ENCODE results near the gene SNRNP25.
"Not testable (repeated sequence)": the region's sequence is repeated elsewhere in the genome, so short reads cannot be mapped to it uniquely, and the experiment has no call there.

The SNRNP25 gene

DNA sequence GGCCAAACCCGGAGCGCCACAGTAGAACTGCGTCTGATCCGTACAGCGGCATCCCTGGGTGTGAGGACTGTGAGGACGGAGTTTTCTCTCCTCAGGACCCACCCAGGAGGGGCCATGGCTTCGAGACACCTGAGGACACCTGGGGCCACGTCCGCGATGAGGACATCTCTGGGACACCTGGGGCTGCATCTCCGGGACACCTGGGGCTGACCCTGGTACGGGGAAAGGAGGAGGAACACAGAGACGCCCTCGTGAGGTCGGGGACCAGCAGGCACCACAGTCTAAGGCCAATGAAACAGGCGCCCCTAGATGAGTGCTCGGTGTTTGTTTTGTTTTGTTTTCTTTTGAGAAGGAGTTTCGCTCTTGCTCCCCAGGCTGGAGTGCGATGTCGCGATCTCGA is 29.5 kb upstream of the SNRNP25 start:
- not testable (repeated sequence) for H3K36me3 ChIP-seq (ENCODE audit: insufficient read depth, low read length); H3K9ac ChIP-seq (ENCODE audit: low read length); H3K4me1 ChIP-seq (ENCODE audit: insufficient read depth, low read length, severe bottlenecking); H4K20me1 ChIP-seq (ENCODE audit: insufficient read depth, low read length); H3K9me3 ChIP-seq (ENCODE audit: low read length); H3K27ac ChIP-seq (ENCODE audit: low read depth, low read length, poor library complexity, severe bottlenecking); H3K4me2 ChIP-seq (ENCODE audit: low read length); H3F3A ChIP-seq (ENCODE audit: insufficient read depth, low read length); H3K27me3 ChIP-seq (ENCODE audit: insufficient read depth, low read length); H3K79me2 ChIP-seq (ENCODE audit: insufficient read depth, low read length); H3K9me2 ChIP-seq (ENCODE audit: low read depth, low read length); H2AFZ ChIP-seq (ENCODE audit: low read length); H3K4me3 ChIP-seq (ENCODE audit: low read depth, low read length, poor library complexity, severe bottlenecking)

DNA sequence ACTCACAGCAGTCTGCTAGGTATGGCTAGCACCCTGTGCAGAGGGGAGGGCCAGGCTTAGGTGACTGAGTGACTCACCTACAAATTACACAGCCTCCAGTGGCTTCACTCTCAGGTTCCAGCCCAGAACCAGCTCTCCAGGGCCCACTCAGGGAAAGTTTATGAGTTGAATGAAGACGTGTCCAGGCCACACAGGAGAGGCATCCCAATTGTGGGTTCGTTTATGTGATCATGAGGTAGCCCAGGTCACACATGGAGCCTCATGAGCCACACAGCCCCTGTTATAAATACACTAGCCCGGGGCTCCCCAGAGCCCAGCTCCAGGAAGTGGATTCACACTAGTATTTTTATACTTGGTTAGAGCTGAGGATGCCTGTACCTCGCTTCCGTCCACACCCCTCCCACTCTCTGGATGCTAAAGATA is 27.7 kb upstream of the SNRNP25 start:
- not testable (repeated sequence) for H3K27ac ChIP-seq (ENCODE audit: low read depth, low read length, poor library complexity, severe bottlenecking); H3K9me2 ChIP-seq (ENCODE audit: low read depth, low read length); H2AFZ ChIP-seq (ENCODE audit: low read length); H3F3A ChIP-seq (ENCODE audit: insufficient read depth, low read length); H3K9ac ChIP-seq (ENCODE audit: low read length); H3K4me2 ChIP-seq (ENCODE audit: low read length); H3K4me3 ChIP-seq (ENCODE audit: low read depth, low read length, poor library complexity, severe bottlenecking); H3K4me1 ChIP-seq (ENCODE audit: insufficient read depth, low read length, severe bottlenecking); H4K20me1 ChIP-seq (ENCODE audit: insufficient read depth, low read length); H3K27me3 ChIP-seq (ENCODE audit: insufficient read depth, low read length); H3K9me3 ChIP-seq (ENCODE audit: low read length); H3K36me3 ChIP-seq (ENCODE audit: insufficient read depth, low read length); H3K79me2 ChIP-seq (ENCODE audit: insufficient read depth, low read length)

DNA sequence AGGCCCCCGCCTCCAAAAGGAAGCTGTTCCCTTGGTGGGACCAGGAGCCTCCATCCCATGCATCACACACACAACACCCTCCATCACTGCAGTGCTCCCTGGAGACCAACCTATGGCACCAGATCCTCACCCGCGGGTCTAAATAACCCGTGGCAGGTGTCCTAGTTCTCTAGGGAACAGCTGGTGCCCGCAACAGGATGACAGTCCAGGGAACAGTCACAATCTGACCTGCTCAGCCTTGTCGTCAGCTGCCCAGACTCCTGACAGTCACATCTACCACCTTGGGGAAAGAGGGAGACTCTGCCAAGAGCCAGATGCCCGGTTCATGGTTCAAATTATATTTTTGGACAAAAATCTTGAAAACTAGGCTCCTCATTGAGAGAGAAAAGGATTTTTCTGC is 23.0 kb upstream of the SNRNP25 start:
- H3K9ac ChIP-seq (ENCODE audit: low read length); H4K20me1 ChIP-seq (ENCODE audit: insufficient read depth, low read length); H2AFZ ChIP-seq (ENCODE audit: low read length); H3K4me1 ChIP-seq (ENCODE audit: insufficient read depth, low read length, severe bottlenecking); H3K9me3 ChIP-seq (ENCODE audit: low read length); H3K9me2 ChIP-seq (ENCODE audit: low read depth, low read length); H3K4me3 ChIP-seq (ENCODE audit: low read depth, low read length, poor library complexity, severe bottlenecking); H3K4me2 ChIP-seq (ENCODE audit: low read length); H3F3A ChIP-seq (ENCODE audit: insufficient read depth, low read length); H3K27me3 ChIP-seq (ENCODE audit: insufficient read depth, low read length); H3K79me2 ChIP-seq (ENCODE audit: insufficient read depth, low read length); H3K36me3 ChIP-seq (ENCODE audit: insufficient read depth, low read length); H3K27ac ChIP-seq (ENCODE audit: low read depth, low read length, poor library complexity, severe bottlenecking): not testable (repeated sequence)

DNA sequence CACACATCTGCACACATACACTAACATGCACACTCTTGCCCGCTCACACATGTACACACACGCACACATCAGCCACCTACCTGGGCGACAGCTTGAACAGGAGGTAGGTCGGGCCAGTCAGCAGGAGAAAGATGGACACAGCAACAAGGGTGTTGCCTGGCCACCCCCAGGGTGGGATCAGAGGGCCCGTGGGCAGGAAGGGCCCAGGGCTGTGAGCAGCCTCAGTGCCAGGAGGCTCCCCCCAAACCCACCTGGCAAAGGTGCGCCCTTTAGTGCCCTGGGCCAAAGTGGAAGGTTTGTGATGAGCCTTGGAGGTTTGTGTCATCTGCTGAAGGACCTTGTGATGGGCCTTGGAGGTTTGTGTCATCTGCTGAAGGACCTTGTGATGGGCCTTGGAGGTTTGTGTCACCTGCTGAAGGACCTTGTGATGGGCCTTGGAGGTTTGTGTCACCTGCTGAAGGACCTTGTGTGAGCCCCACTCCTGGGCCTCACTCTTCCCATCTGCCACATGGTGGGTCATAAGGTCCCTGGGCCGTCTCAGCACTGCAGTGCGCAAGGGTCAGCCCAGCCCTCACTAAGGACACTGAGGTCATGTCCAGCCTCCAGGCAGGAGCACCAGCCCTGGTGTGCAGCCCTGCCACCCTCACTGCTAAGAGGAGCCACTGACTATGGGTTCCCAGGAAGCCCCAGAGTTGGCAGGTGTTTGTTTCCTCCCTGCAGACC is 20.3 kb upstream of the SNRNP25 start:
- peaks cover 27% of the 10 kb centered on the region for H3K36me3 ChIP-seq (ENCODE audit: insufficient read depth, low read length)
- H3K4me3 ChIP-seq (ENCODE audit: low read depth, low read length, poor library complexity, severe bottlenecking); H3K27ac ChIP-seq (ENCODE audit: low read depth, low read length, poor library complexity, severe bottlenecking); H2AFZ ChIP-seq (ENCODE audit: low read length); H3K9me2 ChIP-seq (ENCODE audit: low read depth, low read length); H3K9ac ChIP-seq (ENCODE audit: low read length); H3K27me3 ChIP-seq (ENCODE audit: insufficient read depth, low read length); H3K79me2 ChIP-seq (ENCODE audit: insufficient read depth, low read length); H4K20me1 ChIP-seq (ENCODE audit: insufficient read depth, low read length); H3K4me2 ChIP-seq (ENCODE audit: low read length); H3F3A ChIP-seq (ENCODE audit: insufficient read depth, low read length); H3K9me3 ChIP-seq (ENCODE audit: low read length): not testable (repeated sequence)
- peaks cover 13% of the 10 kb centered on the region for H3K4me1 ChIP-seq (ENCODE audit: insufficient read depth, low read length, severe bottlenecking)

DNA sequence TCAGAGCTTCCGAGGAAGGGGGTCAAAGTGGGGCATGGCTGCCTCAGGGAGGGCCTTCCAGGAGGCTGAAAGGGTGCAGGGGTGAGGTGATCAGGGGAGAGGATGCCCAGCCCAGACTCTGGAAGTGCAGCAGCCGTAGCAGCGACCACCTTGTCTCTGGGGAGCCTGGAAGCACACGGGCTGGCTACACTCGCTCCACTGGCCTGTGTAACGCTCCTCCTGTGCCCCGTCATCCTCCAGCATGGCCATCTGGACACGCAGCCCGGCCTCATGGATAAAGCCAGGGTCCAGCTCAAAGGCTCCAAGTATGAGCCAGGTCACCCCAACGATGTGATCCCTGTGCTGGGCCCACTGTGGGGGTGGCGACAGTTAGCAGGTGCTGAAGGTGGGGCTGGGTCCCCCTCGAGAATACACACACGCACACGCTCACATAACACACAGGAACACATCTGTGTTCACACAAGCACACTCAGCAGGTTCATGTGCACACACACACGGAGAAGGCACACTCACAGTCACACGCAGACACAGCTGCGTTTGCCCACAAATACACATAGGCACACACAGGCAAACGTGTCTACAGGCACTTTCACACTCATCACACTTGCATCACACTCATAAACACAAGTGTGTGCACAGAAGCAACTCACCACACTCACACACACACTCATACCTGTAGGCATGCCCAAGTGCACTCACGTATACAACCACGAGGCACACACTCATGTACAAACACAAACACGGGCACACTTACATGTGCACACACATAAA is 19.6 kb upstream of the SNRNP25 start:
- TF ChIP-seq EZH2 (IDR thresholded peaks at IDR 0.05; ENCODE audit: borderline replicate concordance, low read length), result no peak
- TF ChIP-seq, protein P1, sequence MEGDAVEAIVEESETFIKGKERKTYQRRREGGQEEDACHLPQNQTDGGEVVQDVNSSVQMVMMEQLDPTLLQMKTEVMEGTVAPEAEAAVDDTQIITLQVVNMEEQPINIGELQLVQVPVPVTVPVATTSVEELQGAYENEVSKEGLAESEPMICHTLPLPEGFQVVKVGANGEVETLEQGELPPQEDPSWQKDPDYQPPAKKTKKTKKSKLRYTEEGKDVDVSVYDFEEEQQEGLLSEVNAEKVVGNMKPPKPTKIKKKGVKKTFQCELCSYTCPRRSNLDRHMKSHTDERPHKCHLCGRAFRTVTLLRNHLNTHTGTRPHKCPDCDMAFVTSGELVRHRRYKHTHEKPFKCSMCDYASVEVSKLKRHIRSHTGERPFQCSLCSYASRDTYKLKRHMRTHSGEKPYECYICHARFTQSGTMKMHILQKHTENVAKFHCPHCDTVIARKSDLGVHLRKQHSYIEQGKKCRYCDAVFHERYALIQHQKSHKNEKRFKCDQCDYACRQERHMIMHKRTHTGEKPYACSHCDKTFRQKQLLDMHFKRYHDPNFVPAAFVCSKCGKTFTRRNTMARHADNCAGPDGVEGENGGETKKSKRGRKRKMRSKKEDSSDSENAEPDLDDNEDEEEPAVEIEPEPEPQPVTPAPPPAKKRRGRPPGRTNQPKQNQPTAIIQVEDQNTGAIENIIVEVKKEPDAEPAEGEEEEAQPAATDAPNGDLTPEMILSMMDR (IDR thresholded peaks at IDR 0.05; ENCODE audit: low read length), result no peak
- Histone ChIP-seq H3K27me3 (ENCODE audit: insufficient read depth, low read length) (no peaks in the 10 kb centered on the region), H3K4me3 (ENCODE audit: low read depth, low read length, poor library complexity, severe bottlenecking) (no peak overlapping the region), H2AFZ (ENCODE audit: low read length) (no peak overlapping the region), H3K9ac (ENCODE audit: low read length) (no peak overlapping the region), H3K9me3 (ENCODE audit: low read length) (no peaks in the 10 kb centered on the region), H3K4me2 (ENCODE audit: low read length) (no peak overlapping the region), H3F3A (ENCODE audit: insufficient read depth, low read length) (no peaks in the 10 kb centered on the region), H3K36me3 (ENCODE audit: insufficient read depth, low read length) (peaks cover 30% of the 10 kb centered on the region), H3K79me2 (ENCODE audit: insufficient read depth, low read length) (no peaks in the 10 kb centered on the region), H3K9me2 (ENCODE audit: low read depth, low read length) (no peaks in the 10 kb centered on the region), H3K27ac (ENCODE audit: low read depth, low read length, poor library complexity, severe bottlenecking) (no peak overlapping the region), H4K20me1 (ENCODE audit: insufficient read depth, low read length) (no peaks in the 10 kb centered on the region), H3K4me1 (ENCODE audit: insufficient read depth, low read length, severe bottlenecking) (peaks cover 21% of the 10 kb centered on the region)
